ENCODE results near the gene FGD6. TPM values are rescaled to one million over a fixed set of nuclear protein-coding genes. Genes with fewer than 3 reads are reported as not detected.

FGD6 gene
- total RNA-seq, 1 donor from 2014 or later = 11.9 TPM

DNA sequence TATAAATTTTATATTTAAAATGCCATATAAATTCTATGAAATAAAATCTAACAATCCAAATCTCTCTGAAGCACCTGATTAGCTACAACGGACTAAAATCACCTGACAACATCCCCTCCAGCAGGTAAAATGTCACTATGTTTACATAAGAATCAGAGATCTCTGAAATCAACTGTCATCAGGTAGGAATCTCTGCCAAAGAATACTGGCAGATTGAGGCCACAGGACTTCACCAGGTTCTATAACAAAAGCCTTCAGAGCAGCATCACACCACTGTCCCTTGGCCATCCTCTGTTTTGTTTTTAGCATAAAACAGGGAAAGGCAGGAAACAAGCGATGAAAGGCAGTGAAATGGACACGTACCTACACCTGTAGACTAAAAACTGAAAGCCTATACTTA is 22.1 kb downstream of the FGD6 start:
- Mint-ChIP-seq H3K27ac (ENCODE audit: unreplicated experiment) (no peak overlapping the region), H3K4me1 (ENCODE audit: unreplicated experiment) (peaks cover 3% of the 10 kb centered on the region), H3K36me3 (ENCODE audit: unreplicated experiment) (peaks cover 4% of the 10 kb centered on the region), H3K27me3 (ENCODE audit: unreplicated experiment) (no peaks in the 10 kb centered on the region), H3K9me3 (ENCODE audit: unreplicated experiment) (no peaks in the 10 kb centered on the region), H3K4me3 (ENCODE audit: unreplicated experiment) (no peak overlapping the region)
- TF ChIP-seq, protein P1, sequence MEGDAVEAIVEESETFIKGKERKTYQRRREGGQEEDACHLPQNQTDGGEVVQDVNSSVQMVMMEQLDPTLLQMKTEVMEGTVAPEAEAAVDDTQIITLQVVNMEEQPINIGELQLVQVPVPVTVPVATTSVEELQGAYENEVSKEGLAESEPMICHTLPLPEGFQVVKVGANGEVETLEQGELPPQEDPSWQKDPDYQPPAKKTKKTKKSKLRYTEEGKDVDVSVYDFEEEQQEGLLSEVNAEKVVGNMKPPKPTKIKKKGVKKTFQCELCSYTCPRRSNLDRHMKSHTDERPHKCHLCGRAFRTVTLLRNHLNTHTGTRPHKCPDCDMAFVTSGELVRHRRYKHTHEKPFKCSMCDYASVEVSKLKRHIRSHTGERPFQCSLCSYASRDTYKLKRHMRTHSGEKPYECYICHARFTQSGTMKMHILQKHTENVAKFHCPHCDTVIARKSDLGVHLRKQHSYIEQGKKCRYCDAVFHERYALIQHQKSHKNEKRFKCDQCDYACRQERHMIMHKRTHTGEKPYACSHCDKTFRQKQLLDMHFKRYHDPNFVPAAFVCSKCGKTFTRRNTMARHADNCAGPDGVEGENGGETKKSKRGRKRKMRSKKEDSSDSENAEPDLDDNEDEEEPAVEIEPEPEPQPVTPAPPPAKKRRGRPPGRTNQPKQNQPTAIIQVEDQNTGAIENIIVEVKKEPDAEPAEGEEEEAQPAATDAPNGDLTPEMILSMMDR (IDR thresholded peaks at IDR 0.05) = no peak
- no peak for DNase-seq (ENCODE audit: extremely low spot score, unreplicated experiment)

DNA sequence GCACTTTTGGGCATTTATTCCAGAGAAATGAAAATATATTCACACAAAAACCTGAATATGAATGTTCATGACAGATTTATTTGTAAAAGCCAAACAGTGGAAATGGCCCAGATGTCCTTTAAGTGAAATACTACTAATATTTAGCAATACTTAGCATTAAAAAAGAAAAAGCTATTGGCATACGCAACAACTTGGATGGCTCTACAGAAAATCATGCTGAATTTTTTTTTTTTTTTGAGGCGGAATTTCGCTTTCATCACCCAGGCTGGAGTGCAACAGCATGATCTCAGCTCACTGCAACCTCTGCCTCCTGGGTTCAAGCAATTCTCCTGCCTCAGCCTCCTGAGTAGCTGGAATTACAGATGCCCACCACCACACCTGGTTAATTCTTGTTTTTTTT is 24.1 kb downstream of the FGD6 start:
- Mint-ChIP-seq H3K36me3 (ENCODE audit: unreplicated experiment) (peaks cover 4% of the 10 kb centered on the region), H3K4me3 (ENCODE audit: unreplicated experiment) (no peak overlapping the region), H3K4me1 (ENCODE audit: unreplicated experiment) (peaks cover 3% of the 10 kb centered on the region), H3K27me3 (ENCODE audit: unreplicated experiment) (no peaks in the 10 kb centered on the region), H3K27ac (ENCODE audit: unreplicated experiment) (no peak overlapping the region), H3K9me3 (ENCODE audit: unreplicated experiment) (no peaks in the 10 kb centered on the region)
- no peak for DNase-seq (ENCODE audit: extremely low spot score, unreplicated experiment)
- TF ChIP-seq, protein P1 (IDR thresholded peaks at IDR 0.05) = no peak

DNA sequence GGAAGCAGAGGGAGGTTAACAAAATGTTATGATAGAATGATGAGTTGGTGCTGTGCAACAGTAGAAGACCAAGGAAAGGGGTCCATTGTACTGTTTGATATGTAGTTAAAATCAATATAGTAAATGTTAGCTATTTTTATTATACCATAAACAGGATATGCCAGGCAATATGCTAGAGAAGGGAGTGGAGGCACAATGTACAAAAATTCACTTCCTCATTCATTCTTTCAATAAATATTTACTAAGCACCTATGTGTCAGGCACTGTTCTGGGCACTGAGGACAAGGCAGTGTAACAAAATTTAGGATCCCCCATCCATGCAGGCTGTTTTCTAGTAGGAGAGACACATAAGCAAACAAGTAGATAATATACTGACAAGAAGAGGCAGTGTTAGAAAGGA is 25.0 kb downstream of the FGD6 start:
- Mint-ChIP-seq H3K4me1 (ENCODE audit: unreplicated experiment) (peaks cover 4% of the 10 kb centered on the region), H3K4me3 (ENCODE audit: unreplicated experiment) (no peak overlapping the region), H3K27ac (ENCODE audit: unreplicated experiment) (no peak overlapping the region), H3K9me3 (ENCODE audit: unreplicated experiment) (no peaks in the 10 kb centered on the region), H3K36me3 (ENCODE audit: unreplicated experiment) (peaks cover 4% of the 10 kb centered on the region), H3K27me3 (ENCODE audit: unreplicated experiment) (no peaks in the 10 kb centered on the region)
- no peak for DNase-seq (ENCODE audit: extremely low spot score, unreplicated experiment)
- TF ChIP-seq, protein P1 (IDR thresholded peaks at IDR 0.05) = no peak

DNA sequence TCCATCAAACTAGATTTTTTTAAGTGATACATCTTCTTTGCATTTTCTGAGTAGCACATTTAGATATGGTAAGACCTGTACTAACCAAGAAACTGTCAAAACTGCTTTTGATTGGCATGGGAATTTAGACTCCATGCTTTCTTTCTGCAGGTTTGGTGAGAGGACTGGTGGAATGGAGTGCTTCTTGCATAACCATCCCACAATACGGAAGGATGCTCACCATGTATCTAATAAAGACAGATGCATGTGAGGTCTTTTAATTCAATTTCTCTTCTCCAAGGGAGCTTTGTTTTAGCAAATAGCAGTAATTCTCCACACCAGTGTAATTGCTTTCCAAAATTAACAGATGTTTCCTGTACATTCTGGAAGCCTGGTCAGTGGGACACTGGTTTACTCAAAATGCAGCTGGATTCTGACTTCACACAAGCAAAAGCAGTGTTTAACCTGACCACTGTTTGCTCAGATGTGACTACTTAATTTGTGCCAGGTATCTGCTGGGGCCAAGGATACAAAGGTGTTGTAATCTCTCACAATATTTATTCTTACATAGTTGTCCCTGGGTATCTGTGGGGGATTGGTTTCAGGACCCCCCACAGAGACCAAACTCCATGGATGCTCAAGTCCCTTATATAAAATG is 26.1 kb downstream of the FGD6 start:
- Mint-ChIP-seq H3K27me3 (ENCODE audit: unreplicated experiment) (no peaks in the 10 kb centered on the region), H3K27ac (ENCODE audit: unreplicated experiment) (no peak overlapping the region), H3K4me1 (ENCODE audit: unreplicated experiment) (peaks cover 4% of the 10 kb centered on the region), H3K36me3 (ENCODE audit: unreplicated experiment) (peaks cover 4% of the 10 kb centered on the region), H3K9me3 (ENCODE audit: unreplicated experiment) (no peaks in the 10 kb centered on the region), H3K4me3 (ENCODE audit: unreplicated experiment) (no peak overlapping the region)
- DNase-seq (ENCODE audit: extremely low spot score, unreplicated experiment) = no peak
- TF ChIP-seq, protein P1 (IDR thresholded peaks at IDR 0.05) = no peak

DNA sequence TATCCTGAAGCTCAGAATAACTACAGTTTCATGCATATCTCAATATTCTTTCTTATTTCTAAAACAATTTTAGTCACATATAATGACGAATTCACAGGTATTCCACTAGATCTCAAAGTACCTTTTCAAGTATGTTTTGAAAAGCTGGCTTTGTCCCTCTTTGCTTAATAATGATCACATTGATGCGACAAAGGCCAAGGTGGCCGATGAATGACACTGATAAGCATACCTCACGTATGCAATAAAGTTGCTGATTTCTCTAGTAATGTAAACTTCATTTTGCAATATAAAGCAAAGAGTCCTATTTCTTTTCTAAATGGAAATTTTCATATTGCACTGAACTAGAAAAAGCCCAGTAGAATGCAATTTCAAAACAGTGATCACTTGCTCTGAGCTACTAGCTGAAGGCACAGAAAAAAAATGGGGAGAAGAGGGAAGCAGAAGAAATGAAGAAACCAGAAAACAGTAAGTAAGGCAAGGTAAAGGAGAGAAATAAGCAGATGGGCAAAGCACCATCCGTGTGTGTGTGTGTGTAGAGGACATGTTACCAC is 29.3 kb downstream of the FGD6 start:
- no peak overlapping the region for H3K27ac Mint-ChIP-seq (ENCODE audit: unreplicated experiment)

More for the DNA sequence above, 29.3 kb downstream of the FGD6 start:
- H3K27me3 Mint-ChIP-seq (ENCODE audit: unreplicated experiment) = no peaks in the 10 kb centered on the region
- no peak overlapping the region for H3K4me3 Mint-ChIP-seq (ENCODE audit: unreplicated experiment)
- no peaks in the 10 kb centered on the region for H3K9me3 Mint-ChIP-seq (ENCODE audit: unreplicated experiment)
- H3K36me3 Mint-ChIP-seq (ENCODE audit: unreplicated experiment) = peaks cover 7% of the 10 kb centered on the region
- peaks cover 7% of the 10 kb centered on the region for H3K4me1 Mint-ChIP-seq (ENCODE audit: unreplicated experiment)
- TF ChIP-seq, protein P1 (IDR thresholded peaks at IDR 0.05) = no peak
- DNase-seq (ENCODE audit: extremely low spot score, unreplicated experiment) = no peak
